A549 (cell line): ENCODE data around the gene SURF6.

Source experiments
- CEBPB ChIP-seq, 2 experiments: fragments of >200 bp in 1 of 2; sonication (Bioruptor Twin) in 1 of 2; formaldehyde crosslinking in 1 of 2; IDR thresholded peaks; 2 replicates each; pipeline ENCODE4 v1.6.1; 2012 to 2016
- CTCF ChIP-seq: fragments of >200 bp; sonication (Bioruptor Twin); formaldehyde crosslinking; IDR thresholded peaks from 3 replicates; pipeline ENCODE4 v1.5.1; 2016
- EHMT2 ChIP-seq: fragments of 200-600 bp; sonication (generic); IDR thresholded peaks from 2 replicates; pipeline ENCODE4 v1.6.1; 2016; ENCODE audit warnings: antibody characterized with exemption, low read depth, mild to moderate bottlenecking, moderate library complexity
- KDM1A ChIP-seq: fragments of 200-600 bp; sonication (generic); IDR thresholded peaks from 2 replicates; pipeline ENCODE4 v1.6.1; 2016; ENCODE audit warnings: low read depth, mild to moderate bottlenecking
- PHF8 ChIP-seq: fragments of 200-600 bp; sonication (generic); IDR thresholded peaks from 2 replicates; pipeline ENCODE4 v1.6.1; 2016; ENCODE audit warnings: low read depth, mild to moderate bottlenecking, antibody characterized with exemption, moderate library complexity, borderline replicate concordance
- POLR2A ChIP-seq: IDR thresholded peaks from 2 replicates; pipeline ENCODE4 v1.6.1; 2012; ENCODE audit warnings: mild to moderate bottlenecking, low read length
- POLR2AphosphoS2 ChIP-seq: conservative IDR thresholded peaks from 2 replicates; pipeline ENCODE4 v1.6.1; 2012; ENCODE audit warnings: low read length, improper control_type of control experiment, inconsistent platforms
- TF ChIP-seq, protein P1 (sequence below): fragments of 200-600 bp; sonication (generic); IDR thresholded peaks from 2 replicates; pipeline ENCODE4 v1.6.1; 2016; ENCODE audit warnings: antibody characterized with exemption, mild to moderate bottlenecking, moderate library complexity

- no peak for TF ChIP-seq CEBPB (IDR thresholded peaks at IDR 0.05)
- no peak for TF ChIP-seq EHMT2
- TF ChIP-seq, protein P1, sequence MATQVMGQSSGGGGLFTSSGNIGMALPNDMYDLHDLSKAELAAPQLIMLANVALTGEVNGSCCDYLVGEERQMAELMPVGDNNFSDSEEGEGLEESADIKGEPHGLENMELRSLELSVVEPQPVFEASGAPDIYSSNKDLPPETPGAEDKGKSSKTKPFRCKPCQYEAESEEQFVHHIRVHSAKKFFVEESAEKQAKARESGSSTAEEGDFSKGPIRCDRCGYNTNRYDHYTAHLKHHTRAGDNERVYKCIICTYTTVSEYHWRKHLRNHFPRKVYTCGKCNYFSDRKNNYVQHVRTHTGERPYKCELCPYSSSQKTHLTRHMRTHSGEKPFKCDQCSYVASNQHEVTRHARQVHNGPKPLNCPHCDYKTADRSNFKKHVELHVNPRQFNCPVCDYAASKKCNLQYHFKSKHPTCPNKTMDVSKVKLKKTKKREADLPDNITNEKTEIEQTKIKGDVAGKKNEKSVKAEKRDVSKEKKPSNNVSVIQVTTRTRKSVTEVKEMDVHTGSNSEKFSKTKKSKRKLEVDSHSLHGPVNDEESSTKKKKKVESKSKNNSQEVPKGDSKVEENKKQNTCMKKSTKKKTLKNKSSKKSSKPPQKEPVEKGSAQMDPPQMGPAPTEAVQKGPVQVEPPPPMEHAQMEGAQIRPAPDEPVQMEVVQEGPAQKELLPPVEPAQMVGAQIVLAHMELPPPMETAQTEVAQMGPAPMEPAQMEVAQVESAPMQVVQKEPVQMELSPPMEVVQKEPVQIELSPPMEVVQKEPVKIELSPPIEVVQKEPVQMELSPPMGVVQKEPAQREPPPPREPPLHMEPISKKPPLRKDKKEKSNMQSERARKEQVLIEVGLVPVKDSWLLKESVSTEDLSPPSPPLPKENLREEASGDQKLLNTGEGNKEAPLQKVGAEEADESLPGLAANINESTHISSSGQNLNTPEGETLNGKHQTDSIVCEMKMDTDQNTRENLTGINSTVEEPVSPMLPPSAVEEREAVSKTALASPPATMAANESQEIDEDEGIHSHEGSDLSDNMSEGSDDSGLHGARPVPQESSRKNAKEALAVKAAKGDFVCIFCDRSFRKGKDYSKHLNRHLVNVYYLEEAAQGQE = no peak
- no peak for TF ChIP-seq POLR2AphosphoS2
- no peak for TF ChIP-seq POLR2A
- no peak for TF ChIP-seq CTCF
- no peak for TF ChIP-seq KDM1A
- TF ChIP-seq PHF8 = no peak
Observed at GRCh38 chr9:133333566-133333965, 2.4 kb downstream of the SURF6 start.
